GM18867 (cell line): Measurements from ENCODE around the gene AATK.

Source experiments
- ATAC-seq: cut with Tn5 transposase; IDR thresholded peaks from one replicate; pipeline ENCODE4 v1.9.1; 2021; ENCODE audit warnings: mild to moderate bottlenecking, moderate library complexity; ENCODE audit not compliant: unreplicated experiment

Gene AATK

DNA sequence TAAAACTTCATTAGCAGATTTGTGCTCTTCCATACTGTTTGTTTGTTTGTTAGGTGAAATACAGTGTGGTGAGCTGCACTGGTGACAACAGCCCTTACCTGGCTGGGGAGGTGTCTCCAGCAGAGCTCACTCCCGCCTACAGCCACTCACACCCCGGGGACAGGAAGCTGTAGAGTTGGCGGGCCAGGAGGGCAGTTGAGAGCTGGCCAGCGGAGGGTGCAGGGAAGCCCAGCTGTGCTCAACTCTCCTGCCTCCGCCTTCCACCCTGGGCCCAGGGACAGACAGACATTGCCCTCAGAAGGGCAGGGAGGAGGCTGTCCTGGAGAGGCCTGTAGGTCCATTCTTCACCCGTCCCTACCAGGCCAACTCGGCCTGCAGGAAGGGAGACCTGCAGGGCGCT is 49.3 kb downstream of the AATK start:
- no peak for ATAC-seq

DNA sequence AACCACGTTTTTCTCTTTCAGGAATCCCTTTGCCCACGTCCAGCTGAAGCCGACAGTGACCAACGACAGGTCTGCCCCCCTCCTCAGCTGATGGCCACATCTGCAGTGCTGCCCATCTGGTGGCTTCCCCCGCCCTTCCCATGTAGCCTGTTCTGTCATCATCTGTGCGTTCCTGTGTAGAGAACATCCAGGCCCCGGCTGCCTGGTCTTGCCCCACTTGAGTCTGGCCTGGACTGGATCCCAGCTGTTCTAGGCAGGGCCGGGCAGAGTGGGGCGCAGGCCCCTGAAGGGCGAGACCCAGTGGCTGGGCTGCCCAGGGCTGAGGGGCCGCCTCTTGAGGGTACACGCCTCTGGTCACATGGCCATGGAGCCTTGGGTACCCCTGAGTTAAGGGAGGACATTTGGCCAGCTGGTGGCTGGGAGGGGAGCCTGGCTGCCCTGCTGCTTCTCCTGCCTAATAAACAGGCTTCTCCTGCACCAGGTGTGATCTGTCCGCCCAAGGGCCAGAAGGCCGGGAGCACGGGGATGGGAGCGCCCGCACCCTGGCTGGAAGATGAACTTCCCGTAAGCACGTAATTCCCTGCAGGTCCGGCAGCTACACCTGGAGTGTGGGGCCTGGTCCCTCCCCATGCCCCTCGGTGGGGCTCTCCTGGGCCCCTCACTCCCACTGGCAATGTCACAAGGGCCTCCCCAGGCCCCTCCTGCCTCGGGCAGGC is 50.1 kb downstream of the AATK start:
- ATAC-seq: no peak

DNA sequence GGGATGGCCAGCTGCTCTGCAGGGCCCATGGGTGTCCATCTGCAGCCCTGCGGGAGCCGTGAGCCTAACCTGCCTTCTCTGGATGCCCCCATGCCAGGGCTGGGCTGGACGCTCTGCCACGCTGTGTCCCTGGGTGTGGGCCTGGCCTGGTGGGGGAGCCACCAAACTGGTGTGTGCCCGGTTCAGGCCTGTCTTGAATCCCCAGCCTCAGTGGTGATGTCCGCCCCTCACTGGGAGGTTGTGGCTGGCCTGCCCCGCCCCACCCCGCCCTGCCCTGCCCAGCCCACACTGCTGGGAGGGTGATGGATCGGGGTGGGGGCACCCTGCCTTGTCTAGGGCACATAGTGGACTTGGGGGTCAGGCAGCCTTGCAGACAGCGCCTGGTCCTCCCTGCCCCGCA is 50.8 kb downstream of the AATK start:
- no peak for ATAC-seq

DNA sequence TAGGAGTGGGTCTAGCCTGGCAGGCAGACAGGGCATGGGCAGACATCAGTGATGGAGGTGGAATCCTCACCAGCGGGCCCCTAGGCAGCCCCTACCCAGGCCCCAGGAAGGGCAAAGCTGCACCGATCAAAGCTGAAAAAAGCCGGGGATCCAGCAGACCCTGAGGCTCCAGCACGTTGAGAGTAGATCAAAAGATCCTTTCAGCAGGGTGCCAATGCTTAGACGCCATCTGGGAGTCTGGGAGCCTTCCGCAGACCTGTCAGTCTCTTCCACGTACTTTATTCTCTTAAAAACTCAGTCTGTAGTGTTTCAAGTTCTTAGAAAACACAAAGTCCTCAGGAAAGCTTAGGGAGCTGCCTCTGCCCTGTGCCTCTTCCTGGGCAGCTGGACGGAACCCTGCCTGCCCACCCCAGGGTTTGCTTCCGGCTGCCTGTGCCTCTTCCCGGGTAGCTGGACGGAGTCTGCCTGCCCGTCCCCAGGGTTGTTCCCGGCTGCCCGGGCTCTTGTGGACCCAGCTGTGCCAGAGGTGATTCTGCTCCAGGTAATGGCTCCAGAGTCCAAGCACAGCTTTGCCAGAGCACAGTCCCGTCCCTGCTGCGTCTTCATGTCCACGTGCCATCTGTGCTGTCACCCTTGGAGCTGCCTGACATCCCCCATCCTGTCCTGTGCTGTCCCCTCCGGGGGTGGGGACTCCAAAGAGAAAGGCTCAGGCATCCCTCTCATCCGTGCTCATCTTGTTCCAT is 51.5 kb downstream of the AATK start:
- no peak for ATAC-seq

DNA sequence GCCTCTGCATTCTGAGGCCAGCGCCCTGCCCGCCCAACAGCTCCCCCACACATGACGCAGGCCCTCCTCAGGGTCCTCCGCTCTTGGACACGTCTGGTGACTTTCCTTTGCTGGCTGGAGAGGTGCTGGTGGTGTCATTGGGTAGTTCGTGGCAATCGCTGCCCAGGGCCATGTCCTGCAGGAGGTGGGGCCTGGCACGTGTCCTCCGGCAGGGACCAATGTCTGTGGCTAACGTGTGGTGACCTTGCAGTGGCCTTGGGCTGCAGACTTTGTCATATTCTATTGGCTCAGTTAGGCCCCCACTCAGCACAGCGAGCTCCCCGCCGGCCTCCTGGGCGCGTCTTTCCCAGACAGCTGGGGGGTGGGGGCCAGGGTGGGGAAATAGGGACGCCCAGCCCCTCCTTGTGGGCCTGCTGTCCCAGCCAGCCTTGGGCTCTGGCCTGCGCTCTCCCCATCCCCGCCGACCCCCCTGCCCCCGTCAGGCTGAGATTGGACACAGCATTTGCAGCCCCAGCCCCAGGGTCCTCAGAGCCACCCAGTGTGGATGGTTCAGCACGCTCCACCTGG is 52.8 kb downstream of the AATK start:
- ATAC-seq: no peak

DNA sequence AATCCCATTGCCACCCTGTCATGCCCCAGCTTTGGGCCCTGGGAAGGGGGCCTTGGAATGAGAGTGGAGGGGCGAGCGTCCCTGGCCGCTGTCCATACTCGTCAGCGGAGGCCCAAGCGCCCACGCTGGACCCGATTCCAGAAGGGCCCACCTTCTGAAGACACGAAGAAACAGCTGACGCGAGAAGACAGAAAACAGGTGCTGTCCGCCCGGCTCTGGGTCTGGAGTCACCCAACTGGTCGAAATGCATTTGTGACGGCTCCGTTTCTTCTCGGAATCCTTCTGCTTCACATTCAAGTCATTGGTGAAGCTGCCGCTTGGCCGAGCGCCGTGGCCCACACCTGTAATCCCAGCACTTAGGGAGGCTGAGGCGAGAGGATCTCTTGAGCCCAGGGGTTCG is 53.6 kb downstream of the AATK start:
- ATAC-seq: no peak

DNA sequence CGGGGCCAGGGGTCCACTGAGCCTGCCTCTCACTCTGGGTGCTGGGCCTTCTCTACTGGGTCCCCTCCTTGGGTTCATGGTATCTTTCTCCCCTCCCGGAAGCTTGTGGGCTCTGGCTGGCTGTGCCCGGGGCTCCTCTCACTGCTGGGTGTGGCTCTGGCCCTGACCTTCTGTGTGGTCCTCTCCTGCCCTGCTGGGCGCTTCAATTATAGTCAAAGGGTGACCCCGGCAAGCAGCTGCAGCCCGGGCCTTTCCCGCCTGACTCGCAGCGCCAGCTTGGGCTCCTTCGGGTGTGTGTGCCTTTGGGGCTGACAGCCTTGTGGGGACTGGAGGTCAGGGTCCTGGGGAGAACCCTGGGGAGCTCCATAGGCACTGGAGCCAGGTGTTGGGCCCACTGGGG is 55.0 kb downstream of the AATK start:
- no peak for ATAC-seq

DNA sequence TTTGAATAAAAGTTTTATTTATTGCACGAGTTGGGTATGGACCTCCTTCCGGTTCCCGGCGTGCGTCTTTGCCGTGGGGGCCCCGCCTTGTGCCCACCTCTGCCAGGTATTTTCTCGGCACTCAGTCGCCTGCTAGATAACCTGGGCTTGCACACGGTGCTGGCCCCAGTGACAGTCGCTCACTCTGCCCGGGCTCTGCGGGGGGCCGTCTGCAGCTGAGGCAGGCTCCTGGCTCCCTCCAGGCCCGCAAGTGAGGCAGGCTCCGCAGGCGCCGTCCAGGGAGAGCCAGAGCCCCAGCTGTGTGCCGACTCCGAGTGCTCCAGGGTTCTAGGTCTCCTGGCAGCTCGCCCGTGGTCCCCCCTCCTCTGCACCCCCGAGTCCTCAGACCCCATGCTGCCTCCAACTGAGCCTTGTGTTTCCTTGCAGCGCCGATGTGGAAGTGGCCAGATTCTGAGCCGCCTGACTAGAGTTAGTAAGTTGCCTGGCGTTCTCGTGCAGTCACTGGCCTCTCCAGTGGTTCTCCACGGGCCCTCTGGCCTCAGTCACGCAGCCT is 55.5 kb downstream of the AATK start:
- ATAC-seq: no peak

DNA sequence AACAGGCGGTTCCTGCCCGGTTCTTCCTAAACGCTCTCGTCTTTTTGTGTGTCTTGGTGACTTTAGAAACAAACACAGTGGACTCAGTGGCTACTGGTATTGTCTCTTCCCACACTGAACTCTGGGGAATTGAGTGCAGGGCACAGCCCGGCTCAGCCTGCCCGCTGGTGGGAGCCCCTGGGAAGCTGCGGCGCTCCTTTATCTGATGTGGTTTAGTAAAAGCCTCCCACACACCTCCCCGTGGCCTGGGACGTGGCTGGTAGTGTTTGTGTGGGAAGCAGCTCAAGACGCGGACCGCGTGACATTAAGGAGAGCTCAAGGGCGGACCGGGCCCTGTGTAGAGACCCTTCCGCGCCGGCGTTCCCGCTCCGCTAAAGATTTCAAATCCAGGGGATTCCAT is 56.1 kb downstream of the AATK start:
- no peak for ATAC-seq

DNA sequence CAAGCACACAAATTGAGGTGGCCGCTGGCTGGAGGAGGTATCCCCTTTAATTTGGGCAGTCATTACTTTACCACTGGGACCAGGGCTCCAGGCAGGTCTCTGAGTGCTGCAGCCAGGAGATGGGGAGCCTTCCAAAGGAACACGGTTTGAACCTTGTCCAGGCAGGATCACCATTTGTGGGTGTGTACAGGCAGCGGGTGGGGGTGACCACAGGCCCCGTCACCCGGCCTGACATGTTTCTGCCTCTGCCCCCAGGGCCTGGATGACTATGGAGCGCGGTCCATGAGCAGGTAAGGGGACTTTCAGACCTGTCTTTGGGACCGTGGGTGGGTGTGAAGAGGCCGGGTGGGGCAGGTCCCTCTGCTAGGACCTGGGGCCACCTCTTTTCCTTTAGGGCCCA is 57.8 kb downstream of the AATK start:
- ATAC-seq: no peak

DNA sequence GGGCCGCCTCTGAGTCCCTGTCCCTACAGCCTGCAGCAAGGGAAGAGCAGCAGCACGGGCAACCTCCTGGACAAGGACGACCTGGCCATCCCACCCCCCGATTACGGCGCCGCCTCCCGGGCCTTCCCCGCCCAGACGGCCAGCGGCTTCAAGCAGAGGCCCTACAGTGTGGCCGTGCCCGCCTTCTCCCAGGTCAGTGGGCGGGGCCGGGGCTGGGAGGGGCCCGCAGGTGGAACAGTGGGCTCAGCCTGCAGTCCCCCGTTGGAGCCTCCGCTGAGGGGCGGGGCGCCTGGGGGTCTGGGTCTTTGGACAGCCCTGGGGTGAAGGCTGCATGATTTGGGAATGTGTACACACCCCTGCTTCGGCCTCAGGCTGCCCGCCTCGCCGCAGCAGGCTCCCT is 59.3 kb downstream of the AATK start:
- no peak for ATAC-seq

DNA sequence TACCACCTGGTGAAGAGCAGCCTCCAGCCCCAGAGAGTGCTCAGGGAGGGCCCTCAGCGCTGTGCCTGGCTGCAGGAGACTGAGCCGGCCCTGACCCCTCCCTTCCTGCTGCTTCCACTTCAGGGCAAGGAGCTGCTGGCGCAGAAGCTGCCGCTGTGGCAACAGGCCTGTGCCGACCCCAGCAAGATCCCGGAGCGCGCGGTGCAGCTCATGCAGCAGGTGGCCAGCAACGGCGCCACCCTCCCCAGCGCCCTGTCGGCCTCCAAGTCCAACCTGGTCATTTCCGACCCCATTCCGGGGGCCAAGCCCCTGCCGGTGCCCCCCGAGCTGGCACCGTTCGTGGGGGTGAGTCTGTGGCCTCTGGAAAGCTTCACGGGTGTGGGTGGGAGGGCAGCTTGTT is 62.6 kb downstream of the AATK start:
- no peak for ATAC-seq

DNA sequence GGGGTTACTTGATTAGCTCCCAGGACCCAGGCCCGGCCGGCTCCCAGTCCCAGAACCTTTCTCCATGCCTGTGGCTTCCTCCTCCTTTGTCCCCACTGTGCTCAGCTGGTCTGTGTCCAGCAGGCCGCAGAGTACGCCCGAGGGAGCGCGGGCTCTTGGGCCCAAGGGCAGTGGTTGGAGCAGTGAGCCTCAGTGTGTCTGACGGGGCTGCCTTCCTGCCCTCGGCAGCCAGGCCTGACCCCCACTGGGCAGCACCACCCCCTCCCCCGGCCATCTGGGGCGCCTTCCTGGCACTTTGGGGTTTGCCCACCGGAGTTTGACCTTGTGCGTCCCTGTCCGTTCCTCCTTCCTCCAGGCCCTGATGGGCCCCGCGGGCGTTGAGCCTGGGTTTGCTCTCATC is 63.2 kb downstream of the AATK start:
- no peak for ATAC-seq

DNA sequence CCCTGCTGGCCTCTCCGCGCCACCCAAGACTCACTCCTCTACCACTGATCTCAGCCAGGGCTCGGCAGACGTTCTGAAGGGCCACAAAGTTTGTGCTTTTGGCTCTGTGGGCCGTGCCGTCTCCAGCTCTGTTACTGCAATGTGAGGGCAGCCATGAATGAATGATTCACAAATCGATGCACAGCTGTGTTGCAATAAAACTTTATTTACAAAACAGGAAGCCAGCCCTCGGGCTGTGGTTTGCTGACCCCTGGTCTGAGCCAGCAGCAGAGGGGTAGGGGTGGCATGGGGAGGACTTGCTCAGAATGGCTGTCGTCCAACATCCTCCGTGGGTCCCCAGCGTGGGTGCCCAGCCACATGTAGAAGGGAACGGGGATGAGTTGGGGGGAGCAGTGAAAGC is 63.7 kb downstream of the AATK start:
- no peak for ATAC-seq

DNA sequence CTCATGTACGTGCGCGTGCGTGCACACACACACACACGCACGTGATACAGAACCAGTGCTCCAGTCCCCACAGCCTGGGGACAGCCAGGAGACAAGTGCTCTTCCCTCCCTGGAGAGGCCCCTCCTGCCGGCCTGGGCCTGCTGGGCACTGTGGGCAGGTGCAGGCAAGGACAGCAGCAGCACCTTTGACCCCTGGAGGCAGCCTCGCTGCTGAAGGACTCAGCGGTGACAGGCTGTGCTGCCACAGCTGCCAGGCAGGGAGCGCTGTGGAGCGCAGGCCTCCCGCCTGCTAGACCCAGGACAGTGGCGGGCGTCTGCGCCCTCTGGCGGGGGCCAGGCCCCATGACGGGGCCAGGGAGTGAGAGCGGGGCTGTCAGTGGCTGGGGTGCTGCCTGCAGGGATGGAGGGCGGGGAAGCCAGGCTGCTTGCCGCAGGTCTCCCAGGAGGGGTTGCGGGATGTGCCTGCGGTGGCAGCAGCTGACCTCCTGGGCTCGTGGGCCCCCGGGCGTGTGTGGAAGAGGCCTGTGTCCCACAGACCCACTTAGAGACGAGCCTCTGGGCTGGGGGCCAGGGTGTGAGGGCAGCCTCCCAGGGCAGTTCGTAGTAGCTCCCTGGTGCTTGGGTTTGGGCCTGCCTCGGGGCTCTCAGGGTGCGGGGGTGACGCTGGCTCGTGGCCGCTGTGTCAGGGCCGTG is 64.3 kb downstream of the AATK start:
- ATAC-seq: peak; percentile 80

DNA sequence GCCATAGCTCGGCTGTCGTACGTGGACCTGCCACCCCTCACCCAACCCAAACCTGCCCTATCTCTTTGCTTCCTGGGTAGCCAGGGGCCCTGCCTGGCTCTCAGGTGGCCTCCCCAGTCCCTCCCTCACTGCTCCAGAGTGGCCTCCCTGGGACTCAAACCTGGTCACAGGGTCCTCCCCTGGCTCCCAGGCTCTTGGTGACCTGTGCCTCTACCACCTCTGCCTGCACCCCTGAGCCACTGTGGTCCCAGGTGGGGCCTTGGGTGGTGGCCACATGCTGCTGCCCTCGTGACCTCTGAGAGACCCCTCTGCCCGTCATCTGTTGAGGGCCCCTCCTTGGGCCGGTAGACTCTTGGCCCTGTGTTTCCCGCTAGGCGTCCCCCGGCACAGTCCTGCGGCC is 65.4 kb downstream of the AATK start:
- ATAC-seq: no peak

DNA sequence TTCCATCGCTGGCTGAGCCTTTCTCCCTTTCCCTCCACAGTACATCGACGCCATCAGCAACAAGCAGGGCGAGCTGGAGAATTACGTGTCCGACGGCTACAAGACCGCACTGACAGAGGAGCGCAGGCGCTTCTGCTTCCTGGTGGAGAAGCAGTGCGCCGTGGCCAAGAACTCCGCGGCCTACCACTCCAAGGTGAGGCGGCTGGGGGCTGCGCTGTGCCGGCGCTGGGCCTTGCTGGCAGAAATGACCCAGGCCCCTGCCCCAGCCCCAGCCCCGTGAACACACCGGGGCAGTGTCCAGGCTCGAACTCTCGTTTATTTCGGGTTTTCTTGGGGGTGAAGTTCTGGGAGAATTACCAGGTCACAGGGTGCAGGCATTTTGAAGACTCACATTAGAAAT is 66.1 kb downstream of the AATK start:
- no peak for ATAC-seq

DNA sequence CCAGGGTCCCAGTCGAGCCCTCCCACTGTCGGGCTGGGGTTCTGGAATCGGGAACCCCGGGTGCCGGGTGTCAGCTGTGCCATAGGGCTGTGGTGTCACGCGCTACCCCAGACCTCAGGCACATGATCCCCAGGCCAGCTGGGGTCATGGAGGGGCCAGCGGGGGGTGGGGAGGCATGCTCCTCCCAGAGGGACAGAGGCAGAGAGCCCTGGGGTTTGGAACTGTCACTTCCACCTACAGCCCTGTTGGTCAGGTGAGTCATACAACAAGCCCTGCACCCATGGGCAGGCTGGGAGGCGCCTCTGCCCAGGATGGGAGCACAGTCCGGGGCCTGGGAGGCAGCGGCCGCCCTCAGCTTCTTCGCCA is 68.1 kb downstream of the AATK start:
- ATAC-seq: no peak

DNA sequence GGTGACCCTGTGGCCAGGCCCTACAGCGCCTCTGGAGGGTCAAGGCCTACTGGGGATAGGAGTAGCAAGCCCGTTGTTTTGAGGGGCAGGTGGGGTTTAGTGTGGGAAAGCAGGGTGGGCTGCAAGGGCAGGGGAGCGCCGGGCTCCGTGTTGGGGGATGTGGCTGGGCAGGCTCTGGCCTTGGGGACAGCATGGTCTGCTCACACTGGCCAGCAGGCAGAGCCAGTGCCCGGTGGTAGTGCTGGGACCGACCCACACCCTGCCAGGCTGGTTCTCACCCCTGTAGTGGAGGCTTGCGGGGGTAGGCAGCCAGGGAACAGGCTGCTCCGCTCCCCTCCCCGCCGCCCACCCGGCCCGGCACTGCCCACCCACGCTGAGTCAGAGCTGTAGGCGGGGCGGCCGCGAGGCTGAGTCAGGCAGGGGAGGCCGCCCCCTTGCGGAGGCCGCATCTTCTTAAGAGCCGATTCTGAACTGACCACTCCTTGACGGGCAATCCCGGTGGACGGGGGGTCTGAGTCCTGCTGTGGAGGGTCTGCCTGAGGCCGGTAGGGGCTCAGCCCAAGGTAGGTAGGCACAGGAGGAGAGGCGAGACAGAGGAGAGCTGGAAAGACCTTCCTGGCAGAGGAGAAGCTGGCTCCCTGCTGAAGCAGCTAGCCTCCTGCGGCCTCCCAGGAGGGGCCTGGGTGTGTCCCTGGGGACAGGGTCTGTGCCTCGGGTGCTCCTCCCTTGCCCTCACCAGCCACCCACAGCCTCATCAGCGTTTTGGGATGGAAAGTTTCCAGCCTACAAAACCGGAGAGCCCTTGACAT is 68.7 kb downstream of the AATK start:
- ATAC-seq: no peak

DNA sequence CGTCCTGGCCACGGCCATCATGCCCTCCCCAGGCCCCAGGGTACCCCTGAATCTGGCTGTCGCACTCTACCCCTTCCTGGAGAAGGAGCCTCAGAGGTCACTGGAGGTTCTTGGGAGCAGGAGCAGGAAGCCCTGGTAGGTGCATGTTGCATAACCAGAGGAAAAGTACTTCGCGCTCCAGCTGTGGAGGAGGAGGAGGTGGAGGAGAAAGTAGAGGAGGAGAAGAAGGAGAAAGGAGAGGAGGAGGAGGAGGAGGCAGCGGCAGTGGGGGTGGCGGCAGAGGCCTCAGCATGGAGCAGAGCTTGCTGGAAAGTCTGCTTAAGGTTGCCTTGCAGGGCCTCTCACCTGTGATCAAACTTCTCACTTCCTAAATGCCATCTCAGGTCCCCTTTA is 69.3 kb downstream of the AATK start:
- no peak for ATAC-seq

DNA sequence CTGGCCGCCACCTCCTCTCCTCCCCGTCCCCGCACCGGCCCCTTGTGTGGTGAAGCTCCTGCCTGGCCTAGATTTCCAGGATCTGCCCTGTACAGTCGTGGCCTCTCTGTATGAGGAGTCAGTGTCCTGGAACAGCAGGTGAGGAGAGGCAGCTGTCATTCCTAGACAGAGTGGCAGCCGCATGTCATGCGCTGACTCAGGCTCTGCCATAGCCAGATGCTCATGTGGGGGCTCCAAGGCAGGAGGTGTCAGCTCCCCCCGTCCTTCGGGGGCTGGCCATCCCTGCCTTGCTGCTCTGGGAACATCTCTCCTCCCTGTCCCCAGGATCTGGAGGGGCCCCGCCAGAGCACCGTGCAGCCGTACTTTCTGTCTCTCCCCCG is 70.6 kb downstream of the AATK start:
- no peak for ATAC-seq
